ENCODE measurements around the gene MXD3. TPM values are rescaled to one million over a fixed set of nuclear protein-coding genes. Genes with fewer than 3 reads are reported as not detected.
"Not testable (repeated sequence)": the region's sequence is repeated elsewhere in the genome, so short reads cannot be mapped to it uniquely, and the experiment has no call there.

MXD3 gene
- total and polyA plus RNA-seq, 4 donors = 4.9 to 30.4 (median 21.0) TPM

- no peak for DNase-seq (ENCODE audit: low read depth in 4 of 6, low spot score in 6 of 6)
- WGBS (ENCODE audit: insufficient coverage) = 75% methylated on average over 8 of the region's 15 CpGs
- peaks cover 45% of the 10 kb centered on the region for H3K36me3 ChIP-seq (ENCODE audit: control insufficient read depth, insufficient read depth, low read length)
- no peak overlapping the region for H3K27ac ChIP-seq (ENCODE audit: low read depth, low read length)
- no peaks in the 10 kb centered on the region for H3K27me3 ChIP-seq (ENCODE audit: control insufficient read depth, insufficient read depth, low read length)
- peaks cover 66% of the 10 kb centered on the region for H3K4me1 ChIP-seq (ENCODE audit: control insufficient read depth, insufficient read depth, low read length)
- no peaks in the 10 kb centered on the region for H3K9me3 ChIP-seq (ENCODE audit: control insufficient read depth, insufficient read depth, low read length)
- H3K4me3 ChIP-seq (ENCODE audit: low read depth, low read length) = no peak overlapping the region
Observed at GRCh38 chr5:177306674-177307543, 4.8 kb downstream of the MXD3 start.

DNA sequence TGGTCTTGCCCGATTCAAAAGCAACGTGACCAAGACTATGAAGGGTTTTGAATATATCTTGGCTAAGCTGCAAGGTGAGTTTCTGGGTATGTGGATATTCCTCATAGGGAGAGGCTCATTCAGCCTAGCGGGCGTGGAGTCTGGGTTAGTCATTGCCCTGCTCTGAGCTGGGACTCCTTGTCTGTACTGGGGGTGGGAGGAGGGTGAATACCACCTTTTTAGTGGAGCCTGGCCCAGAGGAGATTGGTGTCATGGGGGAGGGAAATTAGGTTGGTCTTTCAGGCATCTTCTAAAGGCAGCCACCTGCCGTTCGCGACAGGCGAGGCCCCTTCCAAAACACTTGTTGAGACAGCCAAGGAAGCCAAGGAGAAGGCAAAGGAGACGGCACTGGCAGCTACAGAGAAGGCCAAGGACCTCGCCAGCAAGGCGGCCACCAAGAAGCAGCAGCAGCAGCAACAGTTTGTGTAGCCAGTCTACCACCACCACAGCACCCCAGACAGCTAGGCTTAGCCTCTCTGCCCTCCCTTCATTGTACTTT is 5.5 kb downstream of the MXD3 start:
- H3K4me3 ChIP-seq (ENCODE audit: low read depth, low read length); H3K9me3 ChIP-seq (ENCODE audit: control insufficient read depth, insufficient read depth, low read length); DNase-seq (ENCODE audit: low read depth in 4 of 6, low spot score in 6 of 6); H3K27ac ChIP-seq (ENCODE audit: low read depth, low read length); H3K27me3 ChIP-seq (ENCODE audit: control insufficient read depth, insufficient read depth, low read length): not testable (repeated sequence)
- Histone ChIP-seq H3K4me1 (ENCODE audit: control insufficient read depth, insufficient read depth, low read length) (peaks cover 65% of the 10 kb centered on the region), H3K36me3 (ENCODE audit: control insufficient read depth, insufficient read depth, low read length) (peaks cover 52% of the 10 kb centered on the region)
- WGBS (ENCODE audit: insufficient coverage) = 89% methylated on average over 9 of the region's 11 CpGs

DNA sequence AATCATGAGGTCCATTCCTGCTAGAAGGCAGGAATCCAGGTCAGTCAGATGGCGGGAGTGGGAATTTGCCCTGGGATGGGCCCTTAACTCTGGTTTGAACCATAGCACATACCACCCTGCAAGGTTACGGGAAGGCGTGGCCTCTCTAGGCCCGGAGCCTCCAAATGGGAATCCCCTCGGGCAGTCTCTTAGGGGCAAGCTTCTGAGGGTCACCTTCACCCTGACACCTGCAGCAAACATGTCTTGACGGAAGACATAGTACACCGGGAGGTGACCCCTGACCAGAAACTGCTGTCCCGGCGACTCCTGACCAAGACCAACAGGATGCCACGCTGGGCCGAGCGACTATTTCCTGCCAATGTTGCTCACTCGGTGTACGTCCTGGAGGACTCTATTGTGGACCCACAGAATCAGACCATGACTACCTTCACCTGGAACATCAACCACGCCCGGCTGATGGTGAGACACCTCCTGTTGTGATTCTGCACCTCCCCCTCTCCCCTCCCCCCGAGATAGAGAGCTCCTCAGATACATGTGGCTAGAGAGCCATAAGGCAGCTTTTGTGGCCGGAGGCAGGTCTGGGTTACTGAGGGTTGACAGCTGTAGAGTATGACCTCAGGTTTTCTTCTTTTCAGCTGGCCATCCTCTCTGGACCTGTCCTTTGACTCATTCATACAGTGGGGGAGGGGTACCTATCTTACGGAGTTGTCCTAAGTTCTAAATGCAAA is 7.1 kb downstream of the MXD3 start:
- H3K4me1 ChIP-seq (ENCODE audit: control insufficient read depth, insufficient read depth, low read length) = peaks cover 52% of the 10 kb centered on the region
- 29% methylated on average over 6 of the region's 19 CpGs for WGBS (ENCODE audit: insufficient coverage)
- peaks cover 57% of the 10 kb centered on the region for H3K36me3 ChIP-seq (ENCODE audit: control insufficient read depth, insufficient read depth, low read length)

GRCh38 chr5:177303925-177304391 is 7.7 kb downstream of the MXD3 start:
- WGBS (ENCODE audit: insufficient coverage) = under 1% methylated on average over 25 of the region's 25 CpGs
- Histone ChIP-seq H3K36me3 (ENCODE audit: control insufficient read depth, insufficient read depth, low read length) (peaks cover 59% of the 10 kb centered on the region), H3K27ac (ENCODE audit: low read depth, low read length) (no peak overlapping the region), H3K4me3 (ENCODE audit: low read depth, low read length) (peak overlapping the region; percentile 56), H3K4me1 (ENCODE audit: control insufficient read depth, insufficient read depth, low read length) (peaks cover 46% of the 10 kb centered on the region), H3K27me3 (ENCODE audit: control insufficient read depth, insufficient read depth, low read length) (no peaks in the 10 kb centered on the region), H3K9me3 (ENCODE audit: control insufficient read depth, insufficient read depth, low read length) (no peaks in the 10 kb centered on the region)
- DNase-seq (ENCODE audit: low read depth in 4 of 6, low spot score in 6 of 6) = no peak

More for the DNA sequence above, 7.1 kb downstream of the MXD3 start:
- DNase-seq (ENCODE audit: low read depth in 4 of 6, low spot score in 6 of 6) = no peak
- Histone ChIP-seq H3K4me3 (ENCODE audit: low read depth, low read length) (peak overlapping the region; percentile 56), H3K27ac (ENCODE audit: low read depth, low read length) (no peak overlapping the region), H3K9me3 (ENCODE audit: control insufficient read depth, insufficient read depth, low read length) (no peaks in the 10 kb centered on the region), H3K27me3 (ENCODE audit: control insufficient read depth, insufficient read depth, low read length) (no peaks in the 10 kb centered on the region)

- DNase-seq (ENCODE audit: low read depth in 4 of 6, low spot score in 6 of 6) = peak; percentile 61 to 96 (median 80)
- peak within 1 kb of the TSS; percentile 81 for H3K4me3 ChIP-seq (ENCODE audit: low read depth, low read length)
- WGBS (ENCODE audit: insufficient coverage) = under 1% methylated on average over 100 of the region's 100 CpGs
- H3K27ac ChIP-seq (ENCODE audit: low read depth, low read length) = peak within 1 kb of the TSS; percentile 82
- H3K27me3 ChIP-seq (ENCODE audit: control insufficient read depth, insufficient read depth, low read length) = no peaks in the 10 kb centered on the region
- H3K36me3 ChIP-seq (ENCODE audit: control insufficient read depth, insufficient read depth, low read length) = peaks cover 56% of the 10 kb centered on the region
- H3K4me1 ChIP-seq (ENCODE audit: control insufficient read depth, insufficient read depth, low read length) = peaks cover 42% of the 10 kb centered on the region
- no peaks in the 10 kb centered on the region for H3K9me3 ChIP-seq (ENCODE audit: control insufficient read depth, insufficient read depth, low read length)
Observed at GRCh38 chr5:177303121-177303924, 8.4 kb downstream of the MXD3 start, which contains the start of the genes PRELID1 and RAB24. Gene PRELID1 (plus strand): TSS chr5:177303799. CDS start chr5:177303986, 187 bp downstream. Gene RAB24 (minus strand): TSS chr5:177303719. CDS start chr5:177303288, 431 bp downstream.

- H3K27me3 ChIP-seq (ENCODE audit: control insufficient read depth, insufficient read depth, low read length) = no peaks in the 10 kb centered on the region
- peaks cover 37% of the 10 kb centered on the region for H3K4me1 ChIP-seq (ENCODE audit: control insufficient read depth, insufficient read depth, low read length)
- no peak overlapping the region for H3K27ac ChIP-seq (ENCODE audit: low read depth, low read length)
- WGBS (ENCODE audit: insufficient coverage) = 56% methylated on average over 12 of the region's 24 CpGs
- peak overlapping the region; percentile 81 for H3K4me3 ChIP-seq (ENCODE audit: low read depth, low read length)
- H3K9me3 ChIP-seq (ENCODE audit: control insufficient read depth, insufficient read depth, low read length) = no peaks in the 10 kb centered on the region
- DNase-seq (ENCODE audit: low read depth in 4 of 6, low spot score in 6 of 6) = peak in 1 of 6 donors; percentile 17
- peaks cover 54% of the 10 kb centered on the region for H3K36me3 ChIP-seq (ENCODE audit: control insufficient read depth, insufficient read depth, low read length)
Observed at GRCh38 chr5:177302354-177303110, 9.2 kb downstream of the MXD3 start.

GRCh38 chr5:177301503-177302165 is 10.1 kb downstream of the MXD3 start:
- 68% methylated on average over 7 of the region's 7 CpGs for WGBS (ENCODE audit: insufficient coverage)

DNA sequence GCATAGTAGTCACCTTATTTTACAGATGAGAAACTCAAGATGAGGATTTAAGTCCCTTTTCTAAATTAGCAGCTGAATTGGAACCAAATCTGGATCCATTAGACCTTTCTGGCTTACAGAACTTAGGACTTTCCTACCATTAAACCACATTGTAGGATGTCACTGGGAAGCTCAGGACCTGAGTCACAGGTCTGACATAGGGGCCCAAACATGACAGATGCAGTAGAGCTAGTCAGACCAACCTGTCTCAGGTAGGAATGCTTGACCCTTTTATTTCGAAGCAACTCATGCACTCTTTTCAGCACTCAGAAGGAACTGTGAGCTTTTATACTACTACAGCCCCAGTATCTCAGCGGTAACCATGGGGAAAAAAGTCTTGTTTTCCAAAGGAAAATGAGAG is 10.7 kb downstream of the MXD3 start:
- Histone ChIP-seq H3K9me3 (ENCODE audit: control insufficient read depth, insufficient read depth, low read length) (no peaks in the 10 kb centered on the region), H3K36me3 (ENCODE audit: control insufficient read depth, insufficient read depth, low read length) (peaks cover 47% of the 10 kb centered on the region), H3K27ac (ENCODE audit: low read depth, low read length) (no peak overlapping the region), H3K27me3 (ENCODE audit: control insufficient read depth, insufficient read depth, low read length) (no peaks in the 10 kb centered on the region), H3K4me3 (ENCODE audit: low read depth, low read length) (no peak overlapping the region), H3K4me1 (ENCODE audit: control insufficient read depth, insufficient read depth, low read length) (peaks cover 29% of the 10 kb centered on the region)
- no CpG with 5 or more reads among the region's 2 CpGs for WGBS (ENCODE audit: insufficient coverage)
- DNase-seq (ENCODE audit: low read depth in 4 of 6, low spot score in 6 of 6) = no peak

More at GRCh38 chr5:177301503-177302165, 10.1 kb downstream of the MXD3 start:
- Histone ChIP-seq H3K4me3 (ENCODE audit: low read depth, low read length) (no peak overlapping the region), H3K27me3 (ENCODE audit: control insufficient read depth, insufficient read depth, low read length) (no peaks in the 10 kb centered on the region), H3K4me1 (ENCODE audit: control insufficient read depth, insufficient read depth, low read length) (peaks cover 29% of the 10 kb centered on the region), H3K36me3 (ENCODE audit: control insufficient read depth, insufficient read depth, low read length) (peaks cover 47% of the 10 kb centered on the region), H3K9me3 (ENCODE audit: control insufficient read depth, insufficient read depth, low read length) (no peaks in the 10 kb centered on the region), H3K27ac (ENCODE audit: low read depth, low read length) (no peak overlapping the region)
- DNase-seq (ENCODE audit: low read depth in 4 of 6, low spot score in 6 of 6) = no peak

Measured in spinal cord (tissue), 10 donors.